Nephron (organoid): ENCODE measurements around the gene ANKRD9.

Experiments
- H3K27ac Mint-ChIP-seq, 3 experiments: 2 replicates each; pipeline ENCODE4 v1.8.0; 2020; ENCODE audit warnings: mixed read lengths in 3 of 3, mild to moderate bottlenecking in 2 of 3, moderate library complexity in 1 of 3
- H3K27me3 Mint-ChIP-seq: 2 replicates; pipeline ENCODE4 v1.8.0; 2021; ENCODE audit warnings: low read depth, mild to moderate bottlenecking, moderate library complexity, mixed read lengths
- H3K36me3 Mint-ChIP-seq: 2 replicates; pipeline ENCODE4 v1.8.0; 2020; ENCODE audit warnings: low read depth, mixed read lengths
- H3K4me1 Mint-ChIP-seq: 2 replicates; pipeline ENCODE4 v1.8.0; 2020; ENCODE audit warnings: mixed read lengths
- H3K4me3 Mint-ChIP-seq, 3 experiments: 2 replicates each; pipeline ENCODE4 v1.8.0; 2020; ENCODE audit warnings: mild to moderate bottlenecking in 3 of 3, mixed read lengths in 3 of 3, moderate library complexity in 2 of 3
- H3K9me3 Mint-ChIP-seq: 2 replicates; pipeline ENCODE4 v1.8.0; 2020; ENCODE audit warnings: mixed read lengths
- TF ChIP-seq, protein P1 (sequence below), 3 experiments: fragments of 200-600 bp; sonication (generic); IDR thresholded peaks; one replicate each; pipeline ENCODE4 v1.5.0; 2021; ENCODE audit warnings: antibody characterized with exemption in 3 of 3; ENCODE audit not compliant: unreplicated experiment in 3 of 3

ANKRD9 gene

DNA sequence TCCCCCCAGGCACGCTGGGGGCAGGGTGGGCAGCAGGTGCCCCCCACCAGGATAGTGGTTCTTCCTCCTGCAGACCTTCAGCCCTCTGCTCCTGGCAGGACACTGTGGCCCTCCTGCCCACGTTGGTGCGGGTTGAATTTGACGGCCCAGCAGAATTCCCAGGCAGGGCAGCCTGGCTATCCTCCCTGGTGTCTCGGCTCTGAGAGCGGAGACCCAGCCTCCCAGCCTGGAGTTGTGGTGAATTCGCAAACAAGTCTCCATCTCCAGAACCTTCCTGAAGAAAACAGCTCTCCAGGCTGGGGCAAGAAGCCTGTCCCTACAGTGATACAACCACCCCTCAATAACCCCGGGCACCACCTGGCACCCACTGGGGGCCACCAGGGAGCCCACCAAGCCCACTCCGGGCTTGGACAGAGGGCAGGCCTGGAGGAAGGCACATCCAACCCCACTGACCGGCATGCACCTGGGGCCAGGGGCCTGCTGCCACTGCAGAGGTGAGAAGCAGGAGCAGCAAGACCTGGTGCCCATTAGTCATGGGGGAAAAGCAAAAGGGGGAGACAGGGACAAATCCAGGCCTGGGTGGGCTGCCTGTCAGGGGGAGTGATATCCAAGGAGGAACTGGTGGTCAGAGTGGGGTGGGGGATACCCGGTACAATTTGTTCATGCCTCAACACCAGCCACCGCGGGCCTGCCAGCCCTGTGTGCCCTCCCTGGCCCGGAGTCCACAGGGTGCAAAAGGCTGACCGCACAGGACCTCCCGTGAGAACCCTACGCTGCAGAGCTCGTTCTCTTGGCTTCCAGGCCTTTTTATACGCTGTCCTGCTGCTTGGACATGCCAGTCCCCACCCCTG is 3.6 kb downstream of the ANKRD9 start:
- H3K4me1 Mint-ChIP-seq, result no peaks in the 10 kb centered on the region

DNA sequence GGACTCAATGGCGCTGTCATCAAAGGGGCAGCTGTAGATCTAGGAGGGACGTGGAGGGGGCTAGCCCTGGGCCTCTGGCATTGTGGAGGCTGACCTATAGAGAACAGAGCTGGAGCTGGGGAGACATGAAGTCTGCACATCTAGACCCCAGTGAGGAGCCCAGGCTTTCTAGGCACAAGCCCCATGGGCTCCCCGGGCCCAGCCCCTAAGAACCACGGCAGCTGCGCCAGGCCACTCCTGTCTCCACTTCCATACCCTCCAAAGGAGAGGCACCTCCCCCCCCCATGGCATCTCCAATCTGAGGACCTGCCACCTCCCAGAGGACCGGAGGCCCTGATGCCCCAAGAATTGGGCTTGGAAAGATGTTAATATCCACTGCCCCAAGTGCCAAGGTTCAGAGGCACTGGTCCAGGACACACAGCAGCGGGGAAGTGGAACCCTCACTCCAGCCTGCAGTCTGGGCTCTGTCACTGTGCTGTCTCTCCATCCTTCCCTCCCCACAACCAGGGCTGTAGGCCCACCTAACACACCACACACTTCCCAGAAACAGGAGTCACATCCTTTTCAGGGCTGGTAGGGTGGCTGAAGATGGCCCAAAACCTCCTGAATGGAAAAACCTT is 4.5 kb downstream of the ANKRD9 start:
- H3K4me1 Mint-ChIP-seq, result no peaks in the 10 kb centered on the region
- no peaks in the 10 kb centered on the region for H3K36me3 Mint-ChIP-seq
- no peaks in the 10 kb centered on the region for H3K9me3 Mint-ChIP-seq
- TF ChIP-seq, protein P1, sequence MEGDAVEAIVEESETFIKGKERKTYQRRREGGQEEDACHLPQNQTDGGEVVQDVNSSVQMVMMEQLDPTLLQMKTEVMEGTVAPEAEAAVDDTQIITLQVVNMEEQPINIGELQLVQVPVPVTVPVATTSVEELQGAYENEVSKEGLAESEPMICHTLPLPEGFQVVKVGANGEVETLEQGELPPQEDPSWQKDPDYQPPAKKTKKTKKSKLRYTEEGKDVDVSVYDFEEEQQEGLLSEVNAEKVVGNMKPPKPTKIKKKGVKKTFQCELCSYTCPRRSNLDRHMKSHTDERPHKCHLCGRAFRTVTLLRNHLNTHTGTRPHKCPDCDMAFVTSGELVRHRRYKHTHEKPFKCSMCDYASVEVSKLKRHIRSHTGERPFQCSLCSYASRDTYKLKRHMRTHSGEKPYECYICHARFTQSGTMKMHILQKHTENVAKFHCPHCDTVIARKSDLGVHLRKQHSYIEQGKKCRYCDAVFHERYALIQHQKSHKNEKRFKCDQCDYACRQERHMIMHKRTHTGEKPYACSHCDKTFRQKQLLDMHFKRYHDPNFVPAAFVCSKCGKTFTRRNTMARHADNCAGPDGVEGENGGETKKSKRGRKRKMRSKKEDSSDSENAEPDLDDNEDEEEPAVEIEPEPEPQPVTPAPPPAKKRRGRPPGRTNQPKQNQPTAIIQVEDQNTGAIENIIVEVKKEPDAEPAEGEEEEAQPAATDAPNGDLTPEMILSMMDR (IDR thresholded peaks at IDR 0.05; ENCODE audit: unreplicated experiment in 3 of 3), result no peak
- H3K27ac Mint-ChIP-seq, result no peak overlapping the region
- no peaks in the 10 kb centered on the region for H3K27me3 Mint-ChIP-seq
- H3K4me3 Mint-ChIP-seq, result no peak overlapping the region

More for the DNA sequence above, 3.6 kb downstream of the ANKRD9 start:
- no peaks in the 10 kb centered on the region for H3K9me3 Mint-ChIP-seq
- H3K36me3 Mint-ChIP-seq, result no peaks in the 10 kb centered on the region
- H3K27me3 Mint-ChIP-seq, result no peaks in the 10 kb centered on the region
- TF ChIP-seq, protein P1 (IDR thresholded peaks at IDR 0.05; ENCODE audit: unreplicated experiment in 3 of 3), result no peak
- H3K27ac Mint-ChIP-seq, result no peak overlapping the region
- H3K4me3 Mint-ChIP-seq, result peak overlapping the region in 2 of 3 experiments; percentile 13 to 56

DNA sequence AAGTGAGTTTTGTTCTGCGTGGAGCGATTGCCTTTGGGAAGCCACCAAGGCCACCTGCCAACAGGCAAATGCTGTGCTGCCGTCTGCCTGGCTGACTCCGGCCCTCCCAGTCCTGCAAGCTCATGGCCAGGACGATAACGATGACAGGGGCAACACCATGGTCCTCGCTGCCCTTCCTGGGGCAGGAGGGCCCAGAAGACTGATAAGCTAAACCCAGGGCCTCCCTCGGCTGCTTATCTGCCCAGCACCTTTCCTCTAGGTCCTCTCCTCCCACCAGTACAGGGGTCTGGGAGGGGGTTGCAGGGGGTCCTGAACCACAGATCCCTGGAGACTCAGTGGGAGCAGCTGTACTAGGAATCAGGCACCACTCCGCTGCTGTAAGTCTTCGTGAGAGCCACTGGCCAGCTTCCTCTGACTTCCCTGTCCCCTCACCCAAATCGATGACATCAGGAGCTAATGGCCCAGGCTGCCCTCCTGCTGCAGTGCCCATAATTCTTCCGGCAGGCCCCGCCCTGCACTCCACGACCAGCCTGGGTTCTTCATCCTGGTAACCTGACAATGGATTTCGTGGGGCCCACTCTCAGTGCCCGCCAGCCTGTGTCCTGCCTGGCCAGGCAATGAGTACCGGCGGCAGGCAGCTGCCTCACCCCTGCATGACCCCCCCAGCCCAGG is 5.1 kb downstream of the ANKRD9 start:
- Mint-ChIP-seq H3K36me3 (no peaks in the 10 kb centered on the region), H3K27me3 (no peaks in the 10 kb centered on the region), H3K4me3 (no peak overlapping the region), H3K9me3 (no peaks in the 10 kb centered on the region), H3K4me1 (no peaks in the 10 kb centered on the region), H3K27ac (peak overlapping the region in 1 of 3 experiments; percentile 17)
- TF ChIP-seq, protein P1 (IDR thresholded peaks at IDR 0.05; ENCODE audit: unreplicated experiment in 3 of 3), result no peak

GRCh38 chr14:102503641-102504327 is 5.8 kb downstream of the ANKRD9 start:
- no peaks in the 10 kb centered on the region for H3K4me1 Mint-ChIP-seq
- TF ChIP-seq, protein P1 (IDR thresholded peaks at IDR 0.05; ENCODE audit: unreplicated experiment in 3 of 3), result no peak

DNA sequence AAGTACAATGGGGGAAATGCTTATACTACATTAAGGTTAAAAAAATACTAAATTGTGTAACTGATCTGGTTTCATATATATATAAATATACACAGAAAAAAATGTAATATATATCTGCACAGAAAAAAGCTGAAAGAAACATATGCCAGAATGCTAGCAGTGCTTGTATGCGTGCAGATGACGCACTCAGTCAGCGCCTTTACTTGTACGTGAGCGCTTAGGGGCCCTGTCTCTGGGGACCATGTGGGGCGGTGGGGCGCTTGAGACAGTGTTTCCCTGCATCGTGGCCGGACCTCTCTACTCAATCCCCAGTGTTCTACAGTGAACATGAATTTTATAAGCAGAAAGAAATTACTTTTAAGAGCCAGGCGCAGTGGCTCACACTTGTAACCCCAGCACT is 7.0 kb downstream of the ANKRD9 start:
- TF ChIP-seq, protein P1 (IDR thresholded peaks at IDR 0.05; ENCODE audit: unreplicated experiment in 3 of 3), result no peak
- H3K4me3 Mint-ChIP-seq, result no peak overlapping the region
- H3K4me1 Mint-ChIP-seq, result no peaks in the 10 kb centered on the region
- no peak overlapping the region for H3K27ac Mint-ChIP-seq
- no peaks in the 10 kb centered on the region for H3K27me3 Mint-ChIP-seq
- H3K36me3 Mint-ChIP-seq, result peaks cover 8% of the 10 kb centered on the region
- H3K9me3 Mint-ChIP-seq, result no peaks in the 10 kb centered on the region

More at GRCh38 chr14:102503641-102504327, 5.8 kb downstream of the ANKRD9 start:
- H3K27me3 Mint-ChIP-seq, result no peaks in the 10 kb centered on the region
- H3K36me3 Mint-ChIP-seq, result peaks cover 5% of the 10 kb centered on the region
- H3K9me3 Mint-ChIP-seq, result no peaks in the 10 kb centered on the region
- peak overlapping the region in 1 of 3 experiments; percentile 16 for H3K4me3 Mint-ChIP-seq
- H3K27ac Mint-ChIP-seq, result peak overlapping the region; percentile 15 to 45 (median 26)
